Liver (tissue), 9 donors: ENCODE measurements around the gene RIMBP3B. TPM values are rescaled to one million over a fixed set of nuclear protein-coding genes. Genes with fewer than 3 reads are reported as not detected.
"Not testable (repeated sequence)": the region's sequence is repeated elsewhere in the genome, so short reads cannot be mapped to it uniquely, and the experiment has no call there.

Experiments used
- DNase-seq: peaks from one replicate; pipeline ENCODE4 v3.0.0-alpha.2; 2017; ENCODE audit warnings: low spot score
- H3K27ac ChIP-seq, 2 donors: one replicate each; pipeline ENCODE4 v1.7.0; 2013; ENCODE audit warnings: inconsistent platforms in 2 of 2, low read length in 2 of 2, control low read depth in 1 of 2, low read depth in 1 of 2, mild to moderate bottlenecking in 1 of 2
- H3K27me3 ChIP-seq, 4 donors: one replicate each; pipeline versions ENCODE4 v1.6.1 to v1.7.0; 2013; ENCODE audit warnings: low read length in 3 of 4, inconsistent platforms in 1 of 4, mild to moderate bottlenecking in 1 of 4, moderate library complexity in 1 of 4; ENCODE audit not compliant: control insufficient read depth in 4 of 4, insufficient read depth in 4 of 4
- H3K36me3 ChIP-seq, 4 donors: one replicate each; pipeline versions ENCODE4 v1.6.1 to v1.7.0; 2013; ENCODE audit warnings: low read length in 3 of 4, mild to moderate bottlenecking in 3 of 4, low read depth in 1 of 4, moderate library complexity in 1 of 4; ENCODE audit not compliant: control insufficient read depth in 4 of 4, insufficient read depth in 3 of 4
- H3K4me1 ChIP-seq, 4 donors: one replicate each; pipeline versions ENCODE4 v1.6.1 to v1.7.0; 2013; ENCODE audit warnings: low read length in 3 of 4, mild to moderate bottlenecking in 3 of 4, moderate library complexity in 1 of 4; ENCODE audit not compliant: control insufficient read depth in 4 of 4, insufficient read depth in 4 of 4
- H3K4me3 ChIP-seq, 3 donors: one replicate each; pipeline versions ENCODE4 v1.6.1 to v1.7.0; 2013; ENCODE audit warnings: low read length in 3 of 3, control low read depth in 1 of 3, low read depth in 1 of 3, mild to moderate bottlenecking in 1 of 3
- H3K9ac ChIP-seq, 2 donors: one replicate each; pipeline ENCODE4 v1.7.0; 2013; ENCODE audit warnings: low read length in 2 of 2, mild to moderate bottlenecking in 2 of 2, moderate library complexity in 2 of 2, control low read depth in 1 of 2, low read depth in 1 of 2
- H3K9me3 ChIP-seq, 4 donors: one replicate each; pipeline versions ENCODE4 v1.6.1 to v1.7.0; 2013; ENCODE audit warnings: low read length in 3 of 4; ENCODE audit not compliant: control insufficient read depth in 4 of 4
- WGBS: extraction: QIAGEN DNeasy Blood & Tissue Kit; methylation state at CpG from one replicate; pipeline ENCODE4 v1.1.7; 2013; 5-methylcytosine and 5-hydroxymethylcytosine counted together
- polyA plus RNA-seq, 2 donors: library from polyadenylated mRNA; stranded (reverse) in 1 of 2; unstranded in 1 of 2; fragments of 200-250 nt in 1 of 2; fragments of >200 nt in 1 of 2; fragmentation: Nextera tagmentation in 1 of 2; extraction: Ambion mirVana in 1 of 2; gene quantifications; one replicate each; pipeline versions ENCODE4 v1.2.1 to v1.2.3, GENCODE V29; 2013 to 2015
- total RNA-seq, 2 donors: library from RNA; depleted of rRNA; stranded (reverse); fragments of >200 nt; gene quantifications; one replicate each; pipeline ENCODE4 v1.2.3, GENCODE V29; 2014
- donor health status: healthy.
- donor health status: healthy.
- donor health status: healthy.
- donor health status: healthy.
- donor health status: healthy.

RIMBP3B gene
- total and polyA plus RNA-seq, 4 donors = under 0.01 to 0.01 TPM; not detected in 2

DNA sequence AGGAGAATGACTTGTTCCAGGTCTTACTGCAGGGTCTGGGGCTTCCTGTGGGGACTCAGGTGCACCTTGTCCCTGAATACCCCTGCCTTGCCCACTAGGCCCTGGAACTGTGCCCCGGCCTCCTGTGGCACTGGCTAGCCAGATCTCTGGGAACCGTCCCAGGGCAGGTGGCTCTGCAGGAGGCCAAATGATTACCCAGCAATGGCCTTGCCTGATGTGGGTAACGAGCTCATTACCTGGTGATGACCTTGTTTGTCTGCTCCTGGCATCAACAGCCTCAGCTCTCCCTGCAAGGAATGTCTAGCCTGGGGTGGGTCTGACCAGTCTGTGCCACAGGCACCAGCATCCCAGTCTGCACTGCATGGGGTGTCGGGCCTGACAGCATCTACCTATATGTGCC is 18.2 kb upstream of the RIMBP3B start:
- not testable (repeated sequence) for H3K9me3 ChIP-seq, H3K4me1 ChIP-seq, H3K36me3 ChIP-seq, H3K27ac ChIP-seq, H3K27me3 ChIP-seq, DNase-seq, H3K4me3 ChIP-seq, H3K9ac ChIP-seq
- 67% methylated on average over 1 of the region's 4 CpGs for WGBS

DNA sequence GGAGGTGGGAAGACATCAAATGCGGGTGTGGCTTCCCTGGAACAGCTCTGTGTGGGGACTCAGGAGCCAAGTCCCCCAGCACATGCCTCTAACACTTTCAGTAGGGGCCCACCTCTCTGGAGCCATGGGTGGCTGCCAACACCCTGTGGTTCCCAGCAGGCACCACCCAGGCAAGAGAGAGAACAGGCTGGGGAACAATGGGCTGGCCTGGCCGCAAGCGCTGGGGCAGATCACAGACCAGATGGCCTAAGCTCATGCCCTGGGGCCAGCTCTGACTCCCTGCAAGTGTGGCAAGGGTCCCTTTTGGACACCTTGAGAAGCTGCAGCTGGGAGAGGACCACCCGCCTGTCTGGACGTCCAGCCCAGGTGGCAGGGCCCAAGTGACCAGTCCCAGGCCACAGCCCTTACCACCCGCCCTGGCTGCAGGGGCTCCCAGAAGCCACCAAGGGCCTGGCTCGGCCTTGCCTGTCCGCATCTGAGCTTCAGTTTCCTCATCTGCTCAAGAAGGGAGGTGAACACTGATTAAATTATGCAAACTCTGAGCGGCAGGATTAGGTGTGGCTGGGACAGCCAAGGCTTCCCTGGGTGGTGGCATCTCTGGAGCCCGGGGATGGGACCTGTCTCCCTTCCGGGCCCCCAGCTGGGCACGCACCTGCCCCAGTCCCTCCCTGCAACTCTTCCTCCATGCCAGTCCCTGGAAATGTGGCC is 14.8 kb upstream of the RIMBP3B start:
- DNase-seq, H3K27me3 ChIP-seq, H3K9ac ChIP-seq, H3K4me3 ChIP-seq, H3K36me3 ChIP-seq, H3K27ac ChIP-seq, H3K9me3 ChIP-seq, H3K4me1 ChIP-seq: not testable (repeated sequence)
- 90% methylated on average over 3 of the region's 12 CpGs for WGBS

DNA sequence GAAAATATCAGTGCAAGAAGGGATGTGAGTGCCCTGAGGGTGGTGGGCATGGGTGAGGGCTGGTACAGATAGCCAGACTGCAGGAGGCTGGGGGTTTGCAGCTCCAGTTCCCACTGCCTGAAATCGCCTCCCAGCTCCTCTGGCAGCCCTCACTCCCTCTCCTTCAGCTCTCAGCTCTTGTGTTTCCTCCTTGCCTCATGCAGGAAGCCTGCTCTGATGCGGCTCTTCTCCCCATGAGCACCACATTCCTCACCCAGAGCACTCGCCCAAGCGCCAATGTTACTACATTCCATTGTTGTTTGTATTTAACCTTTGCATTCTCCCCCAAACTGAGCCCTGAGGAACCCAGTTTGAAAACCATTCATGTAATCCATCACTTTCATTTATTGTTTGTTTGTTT is 7.7 kb upstream of the RIMBP3B start:
- not testable (repeated sequence) for H3K4me3 ChIP-seq, H3K9ac ChIP-seq, H3K27me3 ChIP-seq, H3K36me3 ChIP-seq, DNase-seq, H3K9me3 ChIP-seq, H3K27ac ChIP-seq, H3K4me1 ChIP-seq
- WGBS = no CpG with 5 or more reads among the region's 4 CpGs

DNA sequence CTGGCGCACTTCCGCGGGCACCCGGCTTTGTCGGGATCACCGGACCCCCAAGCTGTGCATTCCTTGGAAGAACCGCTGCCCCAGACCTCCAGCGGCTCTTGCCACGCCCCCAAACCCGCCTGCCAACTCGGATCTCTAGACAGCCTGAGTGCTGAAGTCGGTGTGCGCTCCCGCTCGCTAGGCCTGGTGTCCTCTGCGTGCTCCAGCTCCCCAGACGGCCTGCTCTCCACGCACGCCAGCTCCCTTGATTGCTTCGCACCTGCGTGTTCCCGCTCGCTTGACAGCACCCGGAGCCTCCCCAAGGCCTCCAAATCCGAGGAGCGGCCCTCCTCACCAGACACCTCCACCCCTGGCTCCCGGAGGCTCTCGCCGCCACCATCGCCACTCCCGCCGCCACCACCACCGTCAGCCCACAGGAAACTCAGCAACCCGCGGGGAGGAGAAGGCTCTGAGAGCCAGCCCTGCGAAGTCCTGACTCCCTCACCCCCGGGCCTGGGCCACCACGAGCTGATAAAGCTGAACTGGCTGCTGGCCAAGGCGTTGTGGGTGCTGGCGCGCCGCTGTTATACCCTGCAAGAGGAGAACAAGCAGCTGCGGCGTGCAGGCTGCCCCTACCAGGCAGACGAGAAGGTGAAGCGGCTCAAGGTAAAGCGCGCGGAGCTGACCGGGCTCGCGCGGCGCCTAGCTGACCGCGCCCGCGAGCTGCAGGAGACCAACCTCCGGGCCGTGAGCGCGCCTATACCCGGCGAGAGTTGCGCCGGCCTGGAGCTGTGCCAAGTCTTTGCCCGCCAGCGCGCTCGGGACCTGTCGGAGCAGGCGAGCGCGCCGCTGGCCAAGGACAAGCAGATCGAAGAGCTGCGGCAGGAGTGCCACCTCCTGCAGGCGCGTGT is 1.2 kb downstream of the RIMBP3B start:
- not testable (repeated sequence) for H3K4me3 ChIP-seq, H3K36me3 ChIP-seq, H3K27me3 ChIP-seq, H3K9ac ChIP-seq, DNase-seq, H3K9me3 ChIP-seq, H3K27ac ChIP-seq, H3K4me1 ChIP-seq
- WGBS = no CpG with 5 or more reads among the region's 79 CpGs

DNA sequence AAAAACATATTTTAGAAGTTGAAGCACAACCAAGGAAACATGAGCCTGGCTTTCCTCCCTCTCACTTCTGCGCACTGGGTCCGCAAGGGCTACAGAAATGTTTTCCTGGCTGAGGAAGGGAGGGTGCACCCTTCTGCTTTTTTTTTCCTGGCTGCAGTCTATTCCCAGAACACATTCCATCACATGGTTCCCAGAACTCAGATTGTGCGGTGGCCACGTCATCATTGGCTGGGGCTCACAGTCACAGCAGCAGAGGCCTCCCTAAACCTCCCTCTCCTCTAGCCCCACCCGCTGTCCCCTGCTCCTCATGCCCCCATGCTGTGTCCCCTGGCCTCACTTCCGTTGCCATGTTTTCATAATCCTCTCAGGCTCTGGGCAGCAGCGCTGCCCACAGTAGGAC is 5.9 kb downstream of the RIMBP3B start:
- not testable (repeated sequence) for DNase-seq, H3K27me3 ChIP-seq, H3K9ac ChIP-seq, H3K9me3 ChIP-seq, H3K27ac ChIP-seq, H3K36me3 ChIP-seq, H3K4me3 ChIP-seq, H3K4me1 ChIP-seq
- no CpG with 5 or more reads among the region's 7 CpGs for WGBS

DNA sequence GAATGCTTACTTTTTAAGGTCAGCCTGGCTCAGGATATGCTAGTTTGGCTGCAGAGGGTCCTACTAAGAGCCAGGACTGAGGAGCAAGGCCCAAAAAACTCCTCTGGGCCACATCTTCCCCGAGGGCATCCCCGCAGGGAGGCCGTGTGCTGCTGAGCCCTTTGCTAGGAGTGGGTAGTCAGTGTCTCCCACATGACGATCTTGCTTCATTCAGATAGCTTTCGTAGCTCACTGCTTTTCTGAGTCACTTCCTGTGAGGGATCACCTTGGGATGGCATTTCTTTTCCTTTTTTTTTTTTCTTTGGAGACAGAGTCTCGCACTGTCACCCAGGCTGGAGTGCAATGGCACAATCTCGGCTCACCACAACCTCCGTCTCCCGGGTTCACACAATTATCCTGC is 6.5 kb downstream of the RIMBP3B start:
- WGBS = no CpG with 5 or more reads among the region's 9 CpGs

DNA sequence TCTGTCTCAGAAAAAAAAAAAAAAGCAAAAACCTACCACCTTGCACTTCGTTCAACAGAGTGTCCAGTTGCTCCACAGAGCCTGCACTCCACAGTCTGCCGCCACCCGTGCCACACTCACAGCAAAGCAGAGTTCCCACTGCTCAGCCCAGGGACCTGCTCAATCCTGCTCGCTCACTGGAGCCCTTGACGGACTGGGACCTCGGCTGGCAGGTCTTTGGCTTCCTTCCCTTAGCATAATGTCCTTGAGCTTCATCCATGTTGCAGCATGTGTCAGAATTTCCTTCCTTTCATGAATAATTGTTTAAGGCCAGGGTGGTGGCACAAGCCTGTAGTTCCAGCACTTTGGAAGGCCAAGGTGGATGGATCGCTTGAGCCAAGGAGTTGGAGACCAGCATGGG is 11.1 kb downstream of the RIMBP3B start:
- not testable (repeated sequence) for H3K36me3 ChIP-seq, DNase-seq, H3K9me3 ChIP-seq, H3K9ac ChIP-seq, H3K4me3 ChIP-seq, H3K27me3 ChIP-seq, H3K27ac ChIP-seq, H3K4me1 ChIP-seq
- WGBS = no CpG with 5 or more reads among the region's 7 CpGs

More for the DNA sequence above, 6.5 kb downstream of the RIMBP3B start:
- not testable (repeated sequence) for H3K4me1 ChIP-seq, H3K36me3 ChIP-seq, H3K9me3 ChIP-seq, H3K27me3 ChIP-seq, H3K4me3 ChIP-seq, DNase-seq, H3K27ac ChIP-seq, H3K9ac ChIP-seq

DNA sequence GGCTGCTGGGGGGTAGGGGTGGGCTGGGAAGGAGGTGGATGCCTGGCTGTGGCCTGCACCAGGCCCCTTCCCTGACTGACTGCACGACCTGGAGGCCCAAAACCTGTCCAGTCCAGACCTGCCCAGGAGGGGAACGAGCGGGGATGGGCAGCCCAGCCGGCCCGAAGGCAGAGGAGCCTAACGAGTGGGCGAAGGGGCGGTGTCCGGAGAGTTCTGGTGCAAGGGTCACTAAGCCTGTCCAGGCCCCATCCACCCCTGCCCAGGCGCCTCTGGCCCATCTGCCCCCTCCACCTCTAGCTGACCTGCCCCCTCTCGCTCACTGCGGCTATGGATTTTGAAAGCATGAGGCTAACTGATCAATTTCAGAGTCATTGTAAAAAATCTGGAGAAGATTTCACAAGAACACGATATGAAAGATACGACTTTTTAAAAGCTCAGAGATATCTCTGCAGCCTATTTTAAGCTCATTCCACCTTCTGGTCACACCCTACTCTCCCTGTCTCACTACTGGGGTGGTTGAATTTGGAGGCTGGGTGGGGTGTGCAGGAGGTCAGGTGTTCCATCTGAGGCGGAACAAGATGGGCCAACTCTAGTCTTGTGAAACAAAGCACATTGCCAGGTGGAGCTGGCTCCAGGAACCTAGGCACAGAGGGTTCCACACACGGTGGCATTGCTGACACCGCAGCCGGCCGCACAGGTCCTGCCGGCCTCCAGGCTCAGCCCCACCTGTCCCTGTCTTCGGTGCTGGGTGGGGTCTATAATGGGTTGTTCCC is 17.8 kb downstream of the RIMBP3B start:
- not testable (repeated sequence) for H3K4me1 ChIP-seq, H3K4me3 ChIP-seq, H3K9ac ChIP-seq, H3K9me3 ChIP-seq, H3K27me3 ChIP-seq, H3K27ac ChIP-seq, DNase-seq, H3K36me3 ChIP-seq
- WGBS = 73% methylated on average over 6 of the region's 21 CpGs
